SK-N-SH treated with all-trans-retinoic acid at 6 μM for 48 hours (cell line): ENCODE results near the gene ARHGAP21.

ENCODE experiments used
- ATAC-seq: fragments of 200-7000 bp; cut with Tn5 transposase; 3 replicates; pipeline ENCODE4 v1.9.1; 2020; ENCODE audit warnings: mild to moderate bottlenecking, moderate library complexity
- ARNTL ChIP-seq: fragments of 450-650 bp; formaldehyde crosslinking; IDR thresholded peaks from 2 replicates; pipeline ENCODE4 v1.5.0; 2020; ENCODE audit warnings: low read depth, mild to moderate bottlenecking, moderate library complexity, borderline replicate concordance
- BACH2 ChIP-seq: fragments of 250-450 bp; sonication (Bioruptor Pico); IDR thresholded peaks from 2 replicates; pipeline ENCODE4 v1.9.0; 2021; ENCODE audit warnings: mild to moderate bottlenecking, borderline replicate concordance
- CSDC2 ChIP-seq: fragments of 250-450 bp; sonication (Bioruptor Pico); IDR thresholded peaks from 2 replicates; pipeline ENCODE4 v1.5.0; 2020; ENCODE audit warnings: mild to moderate bottlenecking, moderate library complexity
- ESRRG ChIP-seq: fragments of 250-450 bp; sonication (Bioruptor Pico); IDR thresholded peaks from 2 replicates; pipeline ENCODE4 v1.6.1; 2021; ENCODE audit warnings: mild to moderate bottlenecking
- GLIS3 ChIP-seq: fragments of 250-450 bp; sonication (Bioruptor Pico); IDR thresholded peaks from 2 replicates; pipeline ENCODE4 v1.5.0; 2020; ENCODE audit warnings: mild to moderate bottlenecking, moderate library complexity
- ISL1 ChIP-seq: fragments of 250-450 bp; sonication (Bioruptor Pico); IDR thresholded peaks from 2 replicates; pipeline ENCODE4 v2.1.2; 2022; ENCODE audit warnings: mild to moderate bottlenecking, moderate library complexity
- OSR1 ChIP-seq: fragments of 250-450 bp; sonication (Bioruptor Pico); IDR thresholded peaks from 2 replicates; pipeline ENCODE4 v1.8.0; 2022; ENCODE audit warnings: moderate library complexity, mild to moderate bottlenecking, inconsistent platforms
- PPARA ChIP-seq: fragments of 250-450 bp; sonication (Bioruptor Pico); IDR thresholded peaks from 2 replicates; pipeline ENCODE4 v1.5.0; 2020; ENCODE audit warnings: mild to moderate bottlenecking, borderline replicate concordance
- RARB ChIP-seq: fragments of 250-450 bp; sonication (Bioruptor Pico); IDR thresholded peaks from 2 replicates; pipeline ENCODE4 v1.8.0; 2021; ENCODE audit warnings: mild to moderate bottlenecking, moderate library complexity
- TCF4 ChIP-seq: fragments of 250-450 bp; sonication (Bioruptor Pico); IDR thresholded peaks from 2 replicates; pipeline ENCODE4 v1.8.0; 2021; ENCODE audit warnings: mild to moderate bottlenecking, moderate library complexity, borderline replicate concordance
- TOX ChIP-seq: fragments of 250-450 bp; sonication (Bioruptor Pico); IDR thresholded peaks from 2 replicates; pipeline ENCODE4 v1.8.0; 2021; ENCODE audit warnings: mild to moderate bottlenecking, moderate library complexity, borderline replicate concordance
- ZC3H10 ChIP-seq: fragments of 250-450 bp; sonication (Bioruptor Pico); IDR thresholded peaks from 2 replicates; pipeline ENCODE4 v1.5.1; 2021; ENCODE audit warnings: mild to moderate bottlenecking, moderate library complexity
- ZFP30 ChIP-seq: fragments of 450-650 bp; formaldehyde crosslinking; IDR thresholded peaks from 2 replicates; pipeline ENCODE4 v1.5.0; 2022; ENCODE audit warnings: mild to moderate bottlenecking, moderate library complexity
- ZNF70 ChIP-seq: fragments of 450-650 bp; formaldehyde crosslinking; IDR thresholded peaks from 2 replicates; pipeline ENCODE4 v1.5.0; 2020; ENCODE audit warnings: mild to moderate bottlenecking, moderate library complexity
- ZNF8 ChIP-seq: fragments of 450-650 bp; formaldehyde crosslinking; IDR thresholded peaks from 2 replicates; pipeline ENCODE4 v1.5.0; 2020; ENCODE audit warnings: mild to moderate bottlenecking, moderate library complexity
- TF ChIP-seq, protein P1 (sequence below): fragments of 250-450 bp; sonication (Bioruptor Pico); IDR thresholded peaks from 2 replicates; pipeline ENCODE4 v1.8.0; 2020; ENCODE audit warnings: mild to moderate bottlenecking, moderate library complexity, borderline replicate concordance
- TF ChIP-seq, protein P2 (sequence below): fragments of 250-450 bp; sonication (Bioruptor Pico); IDR thresholded peaks from 2 replicates; pipeline ENCODE4 v1.5.1; 2021; ENCODE audit warnings: mild to moderate bottlenecking, moderate library complexity
- TF ChIP-seq, protein P3 (sequence below): fragments of 250-450 bp; sonication (Bioruptor Pico); IDR thresholded peaks from 2 replicates; pipeline ENCODE4 v1.8.0; 2021; ENCODE audit warnings: low read depth, mild to moderate bottlenecking, moderate library complexity, borderline replicate concordance
- TF ChIP-seq, protein P4 (sequence below): fragments of 250-450 bp; sonication (Bioruptor Pico); IDR thresholded peaks from 2 replicates; pipeline ENCODE4 v1.5.1; 2020; ENCODE audit warnings: low read depth, mild to moderate bottlenecking, moderate library complexity
- TF ChIP-seq, protein P5 (sequence below): fragments of 250-450 bp; sonication (Bioruptor Pico); IDR thresholded peaks from 2 replicates; pipeline ENCODE4 v1.5.0; 2020; ENCODE audit warnings: mild to moderate bottlenecking, moderate library complexity

ARHGAP21 gene

DNA sequence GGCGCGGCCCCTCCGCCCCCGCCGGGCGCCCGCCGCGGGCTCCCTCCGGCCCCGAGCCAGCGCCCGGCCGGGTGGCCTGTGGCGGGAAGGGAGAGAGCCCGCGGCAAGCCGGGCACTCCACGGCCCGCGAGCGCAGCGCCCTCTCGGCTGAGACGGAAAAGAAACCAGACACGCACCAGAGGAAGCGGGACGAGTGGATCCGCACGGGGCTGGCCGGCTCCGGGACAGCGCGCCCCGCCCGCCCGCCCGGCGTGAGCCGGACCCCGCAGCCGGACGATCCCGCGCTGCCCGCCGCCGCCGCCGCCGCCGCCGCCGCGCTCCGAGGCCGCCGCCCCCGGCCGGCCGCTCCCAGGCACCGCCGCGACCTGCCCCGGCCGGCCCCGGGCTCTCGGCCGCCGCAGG, 300 bp downstream of the ARHGAP21 start:
- ATAC-seq, result no peak

DNA sequence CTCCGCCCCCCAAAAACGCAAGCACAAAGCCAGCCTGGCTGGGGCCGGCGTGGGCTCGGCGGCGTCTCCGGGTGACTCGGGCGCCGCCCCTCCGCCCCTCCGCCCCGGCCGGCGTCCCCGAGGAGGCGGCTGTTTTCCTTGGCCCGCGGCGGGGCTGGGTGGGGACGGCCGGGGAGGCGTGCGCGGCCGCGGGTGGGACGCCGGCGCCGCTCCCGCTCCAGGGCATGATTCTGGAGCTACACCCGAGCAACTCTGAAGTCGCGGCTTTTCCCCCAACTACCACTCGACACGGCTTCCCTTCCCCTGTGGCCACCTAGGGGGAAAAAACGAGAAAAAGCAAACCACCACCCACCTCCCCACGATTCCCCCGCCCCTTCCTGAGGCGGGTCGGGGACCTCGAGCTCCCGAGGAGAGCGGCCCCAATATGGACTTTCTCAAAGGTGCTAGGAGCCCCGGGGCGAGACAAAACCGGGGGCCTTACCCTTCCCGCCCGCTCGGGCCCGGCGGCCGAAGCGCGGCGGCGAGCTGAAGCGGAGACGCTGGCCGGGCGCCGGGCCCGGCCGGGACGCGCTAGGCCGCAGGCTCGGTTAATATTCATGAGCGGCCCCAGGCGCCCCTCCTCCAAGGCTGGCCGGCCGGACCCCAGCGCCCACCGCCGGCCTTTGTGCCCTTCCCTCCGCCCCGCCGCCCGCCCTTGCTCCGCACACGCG, 856 bp downstream of the ARHGAP21 start:
- peak; percentile 7 for ATAC-seq
- TF ChIP-seq ZNF8 (CRISPR knock-in tag) (no peak), TOX (no peak), PPARA (CRISPR knock-in tag) (no peak), ISL1 (no peak), CSDC2 (CRISPR knock-in tag) (no peak), OSR1 (CRISPR knock-in tag) (no peak), RARB (CRISPR knock-in tag) (no peak), TCF4 (CRISPR knock-in tag) (no peak)
- TF ChIP-seq, protein P1, sequence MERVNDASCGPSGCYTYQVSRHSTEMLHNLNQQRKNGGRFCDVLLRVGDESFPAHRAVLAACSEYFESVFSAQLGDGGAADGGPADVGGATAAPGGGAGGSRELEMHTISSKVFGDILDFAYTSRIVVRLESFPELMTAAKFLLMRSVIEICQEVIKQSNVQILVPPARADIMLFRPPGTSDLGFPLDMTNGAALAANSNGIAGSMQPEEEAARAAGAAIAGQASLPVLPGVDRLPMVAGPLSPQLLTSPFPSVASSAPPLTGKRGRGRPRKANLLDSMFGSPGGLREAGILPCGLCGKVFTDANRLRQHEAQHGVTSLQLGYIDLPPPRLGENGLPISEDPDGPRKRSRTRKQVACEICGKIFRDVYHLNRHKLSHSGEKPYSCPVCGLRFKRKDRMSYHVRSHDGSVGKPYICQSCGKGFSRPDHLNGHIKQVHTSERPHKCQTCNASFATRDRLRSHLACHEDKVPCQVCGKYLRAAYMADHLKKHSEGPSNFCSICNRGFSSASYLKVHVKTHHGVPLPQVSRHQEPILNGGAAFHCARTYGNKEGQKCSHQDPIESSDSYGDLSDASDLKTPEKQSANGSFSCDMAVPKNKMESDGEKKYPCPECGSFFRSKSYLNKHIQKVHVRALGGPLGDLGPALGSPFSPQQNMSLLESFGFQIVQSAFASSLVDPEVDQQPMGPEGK (CRISPR knock-in tag), result no peak
- TF ChIP-seq, protein P2, sequence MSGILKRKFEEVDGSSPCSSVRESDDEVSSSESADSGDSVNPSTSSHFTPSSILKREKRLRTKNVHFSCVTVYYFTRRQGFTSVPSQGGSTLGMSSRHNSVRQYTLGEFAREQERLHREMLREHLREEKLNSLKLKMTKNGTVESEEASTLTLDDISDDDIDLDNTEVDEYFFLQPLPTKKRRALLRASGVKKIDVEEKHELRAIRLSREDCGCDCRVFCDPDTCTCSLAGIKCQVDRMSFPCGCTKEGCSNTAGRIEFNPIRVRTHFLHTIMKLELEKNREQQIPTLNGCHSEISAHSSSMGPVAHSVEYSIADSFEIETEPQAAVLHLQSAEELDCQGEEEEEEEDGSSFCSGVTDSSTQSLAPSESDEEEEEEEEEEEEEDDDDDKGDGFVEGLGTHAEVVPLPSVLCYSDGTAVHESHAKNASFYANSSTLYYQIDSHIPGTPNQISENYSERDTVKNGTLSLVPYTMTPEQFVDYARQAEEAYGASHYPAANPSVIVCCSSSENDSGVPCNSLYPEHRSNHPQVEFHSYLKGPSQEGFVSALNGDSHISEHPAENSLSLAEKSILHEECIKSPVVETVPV, result no peak

More for the DNA sequence above, 300 bp downstream of the ARHGAP21 start:
- no peak for TF ChIP-seq ZNF8 (CRISPR knock-in tag)
- TF ChIP-seq TCF4 (CRISPR knock-in tag), result no peak
- TF ChIP-seq ESRRG (CRISPR knock-in tag), result no peak
- no peak for TF ChIP-seq TOX
- TF ChIP-seq, protein P3, sequence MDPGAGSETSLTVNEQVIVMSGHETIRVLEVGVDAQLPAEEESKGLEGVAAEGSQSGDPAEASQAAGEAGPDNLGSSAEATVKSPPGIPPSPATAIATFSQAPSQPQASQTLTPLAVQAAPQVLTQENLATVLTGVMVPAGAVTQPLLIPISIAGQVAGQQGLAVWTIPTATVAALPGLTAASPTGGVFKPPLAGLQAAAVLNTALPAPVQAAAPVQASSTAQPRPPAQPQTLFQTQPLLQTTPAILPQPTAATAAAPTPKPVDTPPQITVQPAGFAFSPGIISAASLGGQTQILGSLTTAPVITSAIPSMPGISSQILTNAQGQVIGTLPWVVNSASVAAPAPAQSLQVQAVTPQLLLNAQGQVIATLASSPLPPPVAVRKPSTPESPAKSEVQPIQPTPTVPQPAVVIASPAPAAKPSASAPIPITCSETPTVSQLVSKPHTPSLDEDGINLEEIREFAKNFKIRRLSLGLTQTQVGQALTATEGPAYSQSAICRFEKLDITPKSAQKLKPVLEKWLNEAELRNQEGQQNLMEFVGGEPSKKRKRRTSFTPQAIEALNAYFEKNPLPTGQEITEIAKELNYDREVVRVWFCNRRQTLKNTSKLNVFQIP (CRISPR knock-in tag), result no peak
- no peak for TF ChIP-seq CSDC2 (CRISPR knock-in tag)
- TF ChIP-seq ISL1, result no peak
- no peak for TF ChIP-seq ZNF70 (CRISPR knock-in tag)
- no peak for TF ChIP-seq OSR1 (CRISPR knock-in tag)
- TF ChIP-seq, protein P4, sequence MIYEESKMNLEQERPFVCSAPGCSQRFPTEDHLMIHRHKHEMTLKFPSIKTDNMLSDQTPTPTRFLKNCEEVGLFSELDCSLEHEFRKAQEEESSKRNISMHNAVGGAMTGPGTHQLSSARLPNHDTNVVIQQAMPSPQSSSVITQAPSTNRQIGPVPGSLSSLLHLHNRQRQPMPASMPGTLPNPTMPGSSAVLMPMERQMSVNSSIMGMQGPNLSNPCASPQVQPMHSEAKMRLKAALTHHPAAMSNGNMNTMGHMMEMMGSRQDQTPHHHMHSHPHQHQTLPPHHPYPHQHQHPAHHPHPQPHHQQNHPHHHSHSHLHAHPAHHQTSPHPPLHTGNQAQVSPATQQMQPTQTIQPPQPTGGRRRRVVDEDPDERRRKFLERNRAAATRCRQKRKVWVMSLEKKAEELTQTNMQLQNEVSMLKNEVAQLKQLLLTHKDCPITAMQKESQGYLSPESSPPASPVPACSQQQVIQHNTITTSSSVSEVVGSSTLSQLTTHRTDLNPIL (CRISPR knock-in tag), result no peak
- no peak for TF ChIP-seq BACH2 (CRISPR knock-in tag)
- TF ChIP-seq, protein P5, sequence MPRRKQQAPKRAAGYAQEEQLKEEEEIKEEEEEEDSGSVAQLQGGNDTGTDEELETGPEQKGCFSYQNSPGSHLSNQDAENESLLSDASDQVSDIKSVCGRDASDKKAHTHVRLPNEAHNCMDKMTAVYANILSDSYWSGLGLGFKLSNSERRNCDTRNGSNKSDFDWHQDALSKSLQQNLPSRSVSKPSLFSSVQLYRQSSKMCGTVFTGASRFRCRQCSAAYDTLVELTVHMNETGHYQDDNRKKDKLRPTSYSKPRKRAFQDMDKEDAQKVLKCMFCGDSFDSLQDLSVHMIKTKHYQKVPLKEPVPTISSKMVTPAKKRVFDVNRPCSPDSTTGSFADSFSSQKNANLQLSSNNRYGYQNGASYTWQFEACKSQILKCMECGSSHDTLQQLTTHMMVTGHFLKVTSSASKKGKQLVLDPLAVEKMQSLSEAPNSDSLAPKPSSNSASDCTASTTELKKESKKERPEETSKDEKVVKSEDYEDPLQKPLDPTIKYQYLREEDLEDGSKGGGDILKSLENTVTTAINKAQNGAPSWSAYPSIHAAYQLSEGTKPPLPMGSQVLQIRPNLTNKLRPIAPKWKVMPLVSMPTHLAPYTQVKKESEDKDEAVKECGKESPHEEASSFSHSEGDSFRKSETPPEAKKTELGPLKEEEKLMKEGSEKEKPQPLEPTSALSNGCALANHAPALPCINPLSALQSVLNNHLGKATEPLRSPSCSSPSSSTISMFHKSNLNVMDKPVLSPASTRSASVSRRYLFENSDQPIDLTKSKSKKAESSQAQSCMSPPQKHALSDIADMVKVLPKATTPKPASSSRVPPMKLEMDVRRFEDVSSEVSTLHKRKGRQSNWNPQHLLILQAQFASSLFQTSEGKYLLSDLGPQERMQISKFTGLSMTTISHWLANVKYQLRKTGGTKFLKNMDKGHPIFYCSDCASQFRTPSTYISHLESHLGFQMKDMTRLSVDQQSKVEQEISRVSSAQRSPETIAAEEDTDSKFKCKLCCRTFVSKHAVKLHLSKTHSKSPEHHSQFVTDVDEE (CRISPR knock-in tag), result no peak
- TF ChIP-seq GLIS3 (CRISPR knock-in tag), result no peak
- no peak for TF ChIP-seq ZFP30 (CRISPR knock-in tag)
- no peak for TF ChIP-seq ZC3H10
- no peak for TF ChIP-seq ARNTL (CRISPR knock-in tag)
- TF ChIP-seq RARB (CRISPR knock-in tag), result no peak
- TF ChIP-seq, protein P2, result no peak
- TF ChIP-seq, all 23 proteins: peak for 0
